Peyer's patch (tissue), 4 donors: Measurements from ENCODE around the gene ARSI. TPM values are rescaled to one million over a fixed set of nuclear protein-coding genes. Genes with fewer than 3 reads are reported as not detected.

ENCODE experiments used
- DNase-seq, 3 donors: peaks; one replicate each; pipeline ENCODE4 v3.0.0-alpha.2; 2017 to 2019
- H3K27ac ChIP-seq, 4 donors: fragments of 200-600 bp; sonication (generic); one replicate each; pipeline ENCODE4 v1.5.1; 2016 to 2019
- H3K27me3 ChIP-seq, 2 donors: fragments of 200-600 bp; sonication (generic); one replicate each; pipeline ENCODE4 v1.5.1; 2019
- H3K36me3 ChIP-seq, 3 donors: fragments of 200-600 bp; sonication (generic); one replicate each; pipeline ENCODE4 v1.5.1; 2016 to 2019
- H3K4me1 ChIP-seq, 4 donors: fragments of 200-600 bp; sonication (generic); one replicate each; pipeline ENCODE4 v1.5.1; 2016 to 2019
- H3K4me3 ChIP-seq, 4 donors: fragments of 200-600 bp; sonication (generic); 1 replicate in 3 of 4; 2 replicates in 1 of 4; pipeline ENCODE4 v1.5.1; 2016 to 2019; ENCODE audit warnings: mild to moderate bottlenecking in 1 of 4
- H3K9me3 ChIP-seq, 4 donors: fragments of 200-600 bp; sonication (generic); one replicate each; pipeline ENCODE4 v1.5.1; 2016 to 2019; ENCODE audit warnings: mild to moderate bottlenecking in 1 of 4
- CTCF ChIP-seq, 6 experiments: fragments of 450-650 bp in 4 of 6; fragments of 200-600 bp in 2 of 6; sonication (generic) in 1 of 6; IDR thresholded peaks; one replicate each; pipeline ENCODE4 v1.5.1; 2017 to 2019; ENCODE audit warnings: antibody characterized with exemption in 6 of 6, mild to moderate bottlenecking in 3 of 6, moderate library complexity in 1 of 6
- POLR2A ChIP-seq, 2 donors: fragments of 450-650 bp; IDR thresholded peaks; one replicate each; pipeline ENCODE4 v1.5.1; 2017; ENCODE audit warnings: antibody characterized with exemption in 2 of 2, mild to moderate bottlenecking in 2 of 2, moderate library complexity in 2 of 2
- total RNA-seq, 4 donors: library from RNA; depleted of rRNA; stranded (reverse); fragments of >200 nt; gene quantifications; one replicate each; pipeline ENCODE4 v1.1.0, GENCODE V29; 2016

Gene ARSI
- total RNA-seq, 4 donors from 2014 or later = not detected

DNA sequence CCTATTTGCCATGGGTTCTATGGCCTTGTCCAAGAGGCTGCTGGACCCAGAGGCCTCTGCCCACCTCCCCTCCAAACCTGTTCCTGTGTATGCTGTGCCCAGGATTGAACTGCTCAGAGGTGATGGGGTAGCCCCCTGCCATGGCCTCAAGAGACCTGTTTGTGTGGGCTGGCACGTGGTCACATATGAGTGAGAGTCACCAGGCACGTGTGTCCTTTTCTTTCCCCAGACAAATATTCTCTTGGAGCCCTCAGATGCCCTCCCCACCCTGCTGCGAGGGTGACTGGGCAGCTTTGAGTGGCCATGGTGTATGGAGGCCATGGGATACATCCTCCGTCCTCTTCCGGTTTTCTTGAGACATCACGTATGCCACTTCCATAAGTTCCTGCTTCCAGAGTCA, 43.9 kb upstream of the ARSI start:
- no peak for DNase-seq
- no peak for TF ChIP-seq POLR2A (IDR thresholded peaks at IDR 0.05)
- no peak for TF ChIP-seq CTCF (IDR thresholded peaks at IDR 0.05)

GRCh38 chr5:150345716-150346115, 43.0 kb upstream of the ARSI start:
- Histone ChIP-seq H3K27ac (no peak overlapping the region), H3K4me3 (no peak overlapping the region), H3K27me3 (no peaks in the 10 kb centered on the region), H3K36me3 (no peaks in the 10 kb centered on the region), H3K9me3 (no peaks in the 10 kb centered on the region), H3K4me1 (peaks cover 0 to 2% (median 1%) of the 10 kb centered on the region in 4 donors)
- DNase-seq = no peak
- no peak for TF ChIP-seq CTCF (IDR thresholded peaks at IDR 0.05)
- TF ChIP-seq POLR2A (IDR thresholded peaks at IDR 0.05) = no peak

More for the DNA sequence above, 43.9 kb upstream of the ARSI start:
- Histone ChIP-seq H3K36me3 (no peaks in the 10 kb centered on the region), H3K27me3 (no peaks in the 10 kb centered on the region), H3K9me3 (no peaks in the 10 kb centered on the region), H3K27ac (no peak overlapping the region), H3K4me1 (peaks cover 0 to 9% (median 4%) of the 10 kb centered on the region in 4 donors), H3K4me3 (no peak overlapping the region)

DNA sequence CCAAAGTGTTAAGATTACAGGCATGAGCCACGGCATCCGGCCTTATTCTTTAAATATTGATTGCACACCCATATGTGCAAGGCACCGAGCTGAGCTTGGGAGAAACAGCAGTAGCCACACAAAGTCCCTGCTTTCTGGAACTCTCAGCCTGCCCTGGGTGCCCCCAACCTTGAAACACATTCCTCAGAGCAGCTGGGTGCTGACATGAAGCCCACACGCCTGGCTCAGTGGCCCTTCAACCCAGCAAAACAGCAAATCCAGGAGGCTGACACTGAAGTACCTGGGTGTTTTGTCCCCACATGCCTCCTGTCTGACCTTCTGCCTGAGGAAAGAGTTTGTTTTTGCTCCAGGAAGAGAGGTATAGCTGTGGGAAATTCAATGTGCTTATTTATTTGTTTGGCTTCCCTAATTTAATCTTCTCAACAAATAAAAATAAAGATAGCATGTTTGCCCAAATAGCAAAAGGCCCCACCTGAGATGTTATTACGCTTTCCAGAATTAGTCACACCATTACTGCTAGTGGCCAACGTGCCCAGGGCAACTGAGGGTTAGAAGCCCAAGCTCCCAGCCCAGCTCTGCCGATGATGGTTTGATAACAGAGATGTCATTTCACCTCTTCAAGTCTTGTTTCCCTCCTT, 41.4 kb upstream of the ARSI start:
- Histone ChIP-seq H3K9me3 (no peaks in the 10 kb centered on the region), H3K27ac (no peak overlapping the region), H3K27me3 (no peaks in the 10 kb centered on the region), H3K4me1 (no peaks in the 10 kb centered on the region), H3K36me3 (no peaks in the 10 kb centered on the region), H3K4me3 (no peak overlapping the region)
- DNase-seq = no peak
- TF ChIP-seq POLR2A (IDR thresholded peaks at IDR 0.05) (no peak), CTCF (IDR thresholded peaks at IDR 0.05) (no peak)

GRCh38 chr5:150342583-150342982, 39.9 kb upstream of the ARSI start:
- Histone ChIP-seq H3K27ac (no peak overlapping the region), H3K4me3 (no peak overlapping the region), H3K4me1 (no peaks in the 10 kb centered on the region), H3K36me3 (no peaks in the 10 kb centered on the region), H3K27me3 (no peaks in the 10 kb centered on the region), H3K9me3 (no peaks in the 10 kb centered on the region)
- TF ChIP-seq CTCF (IDR thresholded peaks at IDR 0.05) (no peak), POLR2A (IDR thresholded peaks at IDR 0.05) (no peak)
- no peak for DNase-seq

DNA sequence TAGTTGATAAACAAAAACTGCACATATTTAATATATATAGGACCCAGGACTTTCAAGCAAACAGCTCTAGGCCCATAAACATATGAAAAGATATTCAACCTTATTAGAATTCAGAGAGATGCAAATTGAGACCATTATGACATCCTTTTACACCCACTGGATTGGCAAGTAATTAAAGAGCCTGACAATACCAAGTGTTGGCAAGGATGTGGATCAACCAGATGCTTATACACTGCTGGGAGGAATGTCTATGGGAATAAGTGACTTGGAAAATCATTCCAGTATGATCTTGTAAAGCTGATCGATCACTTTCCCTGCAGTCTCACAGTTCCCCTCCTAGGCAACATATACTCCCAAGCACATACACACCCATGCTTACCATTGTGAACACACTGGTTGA, 39.3 kb upstream of the ARSI start:
- Histone ChIP-seq H3K36me3 (no peaks in the 10 kb centered on the region), H3K27me3 (no peaks in the 10 kb centered on the region), H3K4me3 (no peak overlapping the region), H3K27ac (no peak overlapping the region), H3K9me3 (no peaks in the 10 kb centered on the region), H3K4me1 (no peaks in the 10 kb centered on the region)
- TF ChIP-seq POLR2A (IDR thresholded peaks at IDR 0.05) (no peak), CTCF (IDR thresholded peaks at IDR 0.05) (no peak)
- DNase-seq = no peak

GRCh38 chr5:150341331-150341730, 38.6 kb upstream of the ARSI start:
- DNase-seq = no peak
- Histone ChIP-seq H3K27me3 (no peaks in the 10 kb centered on the region), H3K27ac (no peak overlapping the region), H3K4me1 (no peaks in the 10 kb centered on the region), H3K9me3 (no peaks in the 10 kb centered on the region), H3K4me3 (no peak overlapping the region), H3K36me3 (no peaks in the 10 kb centered on the region)
- no peak for TF ChIP-seq POLR2A (IDR thresholded peaks at IDR 0.05)
- TF ChIP-seq CTCF (IDR thresholded peaks at IDR 0.05) = no peak
